GM18508 (cell line): ENCODE data around the gene FHIT.

Experiments used
- ATAC-seq: cut with Tn5 transposase; IDR thresholded peaks from one replicate; pipeline ENCODE4 v1.9.1; 2021; ENCODE audit warnings: moderate number of reproducible peaks; ENCODE audit not compliant: insufficient read depth, unreplicated experiment

Gene FHIT

GRCh38 chr3:60746695-60747416 is 504.4 kb downstream of the FHIT start:
- ATAC-seq = no peak

GRCh38 chr3:60746043-60746638 is 505.1 kb downstream of the FHIT start:
- no peak for ATAC-seq

GRCh38 chr3:60743631-60744164 is 507.6 kb downstream of the FHIT start:
- no peak for ATAC-seq

- no peak for ATAC-seq
Observed at GRCh38 chr3:60742606-60743145, 508.6 kb downstream of the FHIT start.

GRCh38 chr3:60737633-60738399 is 513.4 kb downstream of the FHIT start:
- ATAC-seq = no peak

GRCh38 chr3:60730371-60730770 is 520.9 kb downstream of the FHIT start:
- ATAC-seq = no peak

- ATAC-seq = no peak
Observed at GRCh38 chr3:60729056-60729455, 522.2 kb downstream of the FHIT start.

GRCh38 chr3:60728006-60728405 is 523.2 kb downstream of the FHIT start:
- no peak for ATAC-seq

GRCh38 chr3:60720736-60721135 is 530.5 kb downstream of the FHIT start:
- ATAC-seq = no peak

- no peak for ATAC-seq
Observed at GRCh38 chr3:60716573-60716972, 534.7 kb downstream of the FHIT start.

- no peak for ATAC-seq
Observed at GRCh38 chr3:60708191-60708975, 542.9 kb downstream of the FHIT start.

GRCh38 chr3:60707452-60708020 is 543.7 kb downstream of the FHIT start:
- no peak for ATAC-seq

- ATAC-seq = no peak
Observed at GRCh38 chr3:60703956-60704736, 547.1 kb downstream of the FHIT start.

- ATAC-seq = no peak
Observed at GRCh38 chr3:60703008-60703407, 548.2 kb downstream of the FHIT start.

GRCh38 chr3:60698117-60698516 is 553.1 kb downstream of the FHIT start:
- no peak for ATAC-seq

GRCh38 chr3:60697132-60697531 is 554.1 kb downstream of the FHIT start:
- no peak for ATAC-seq

- no peak for ATAC-seq
Observed at GRCh38 chr3:60696428-60697125, 554.7 kb downstream of the FHIT start.

GRCh38 chr3:60675424-60675823 is 575.8 kb downstream of the FHIT start:
- no peak for ATAC-seq
